Lower lobe of right lung (tissue), 2 donors: Measurements from ENCODE around the gene PRKCZ. TPM values are rescaled to one million over a fixed set of nuclear protein-coding genes. Genes with fewer than 3 reads are reported as not detected.

Source experiments
- ATAC-seq, 2 donors: fragments of 200-7000 bp; cut with Tn5 transposase; one replicate each; pipeline ENCODE4 v1.9.1; 2020 to 2022; ENCODE audit warnings: mild to moderate bottlenecking in 2 of 2, moderate library complexity in 2 of 2
- DNase-seq: peaks from one replicate; pipeline ENCODE4 v3.0.0-alpha.2; 2020
- H3K27ac ChIP-seq: fragments of 200-600 bp; one replicate; pipeline ENCODE4 v1.8.0; 2022
- H3K27me3 ChIP-seq: fragments of 200-600 bp; one replicate; pipeline ENCODE4 v1.8.0; 2022; ENCODE audit warnings: low read depth
- H3K36me3 ChIP-seq: fragments of 200-600 bp; one replicate; pipeline ENCODE4 v1.8.0; 2022; ENCODE audit warnings: mild to moderate bottlenecking
- H3K4me1 ChIP-seq: fragments of 200-600 bp; one replicate; pipeline ENCODE4 v1.8.0; 2022
- H3K4me3 ChIP-seq: fragments of 200-600 bp; one replicate; pipeline ENCODE4 v1.8.0; 2022; ENCODE audit warnings: mild to moderate bottlenecking
- H3K9me3 ChIP-seq: fragments of 200-600 bp; one replicate; pipeline ENCODE4 v1.8.0; 2022
- intact Hi-C: fragments of 100-400 bp; cut with DNase I; formaldehyde crosslinking; loops from one replicate; pipeline ENCODE4 v1.11.0; 2022
- total RNA-seq: library from RNA; stranded (reverse); fragmentation: NEBNext Ultra II Directional; extraction: Animal tissue kit (Norgen Biotek cat#: 25700); gene quantifications from one replicate; pipeline ENCODE4 v1.2.1, GENCODE V29; 2021
- TF ChIP-seq, protein P1 (sequence below): fragments of 200-600 bp; IDR thresholded peaks from one replicate; pipeline ENCODE4 v1.8.0; 2022; ENCODE audit warnings: antibody characterized with exemption, mild to moderate bottlenecking
- donor health status: DM: no; HTN: yes; CAD: no; lungs with severe emphysema.

PRKCZ gene
- total RNA-seq, 1 donor from 2014 or later, result 97.6 TPM

DNA sequence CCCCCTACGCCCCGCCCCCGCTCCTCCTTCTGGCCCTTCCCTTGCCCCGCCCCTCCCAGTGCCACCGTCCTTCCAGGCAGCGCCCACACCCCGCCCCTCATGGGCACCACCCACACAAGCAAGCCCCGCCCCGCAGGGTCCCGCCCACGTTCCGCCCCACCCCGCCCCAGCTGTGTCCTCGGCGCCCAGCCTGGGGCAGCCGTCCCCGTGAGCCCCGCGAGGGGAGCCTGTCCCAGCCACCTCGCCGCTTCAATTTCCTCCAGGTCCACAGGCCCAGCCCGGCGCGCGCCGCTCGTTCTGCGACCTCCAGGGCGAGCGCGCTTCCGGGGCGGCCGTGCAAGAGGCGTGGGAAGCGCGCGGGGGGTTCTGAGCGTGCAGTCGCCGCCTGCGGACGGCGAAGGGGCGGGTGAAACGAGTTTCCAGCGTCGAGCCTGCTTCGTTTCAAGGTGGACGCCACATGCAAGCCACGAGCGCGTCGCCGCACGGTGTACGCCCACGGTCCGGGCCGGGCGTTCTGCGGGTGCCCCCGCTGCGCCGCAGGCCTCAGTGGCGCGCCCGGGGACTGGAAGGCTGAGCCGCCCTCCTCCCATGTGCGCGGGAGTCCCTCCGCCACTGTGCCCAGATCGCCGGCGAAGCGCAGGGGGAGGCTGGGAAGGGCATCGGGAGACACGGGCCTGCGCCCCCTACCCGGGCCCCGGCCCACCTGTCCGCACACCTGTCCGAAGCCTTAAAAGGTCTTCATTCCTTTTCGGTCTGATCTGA lies 155.2 kb downstream of the PRKCZ start:
- TF ChIP-seq, protein P1, sequence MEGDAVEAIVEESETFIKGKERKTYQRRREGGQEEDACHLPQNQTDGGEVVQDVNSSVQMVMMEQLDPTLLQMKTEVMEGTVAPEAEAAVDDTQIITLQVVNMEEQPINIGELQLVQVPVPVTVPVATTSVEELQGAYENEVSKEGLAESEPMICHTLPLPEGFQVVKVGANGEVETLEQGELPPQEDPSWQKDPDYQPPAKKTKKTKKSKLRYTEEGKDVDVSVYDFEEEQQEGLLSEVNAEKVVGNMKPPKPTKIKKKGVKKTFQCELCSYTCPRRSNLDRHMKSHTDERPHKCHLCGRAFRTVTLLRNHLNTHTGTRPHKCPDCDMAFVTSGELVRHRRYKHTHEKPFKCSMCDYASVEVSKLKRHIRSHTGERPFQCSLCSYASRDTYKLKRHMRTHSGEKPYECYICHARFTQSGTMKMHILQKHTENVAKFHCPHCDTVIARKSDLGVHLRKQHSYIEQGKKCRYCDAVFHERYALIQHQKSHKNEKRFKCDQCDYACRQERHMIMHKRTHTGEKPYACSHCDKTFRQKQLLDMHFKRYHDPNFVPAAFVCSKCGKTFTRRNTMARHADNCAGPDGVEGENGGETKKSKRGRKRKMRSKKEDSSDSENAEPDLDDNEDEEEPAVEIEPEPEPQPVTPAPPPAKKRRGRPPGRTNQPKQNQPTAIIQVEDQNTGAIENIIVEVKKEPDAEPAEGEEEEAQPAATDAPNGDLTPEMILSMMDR, result peak; percentile 11
- peaks cover 73% of the 10 kb centered on the region for H3K4me1 ChIP-seq
- peak; percentile 97 for DNase-seq
- intact Hi-C loops, result no loop called here
- peak overlapping the region; percentile 85 for H3K27ac ChIP-seq
- no peaks in the 10 kb centered on the region for H3K36me3 ChIP-seq
- ATAC-seq, result peak; percentile 84 to 93
- H3K4me3 ChIP-seq, result peak overlapping the region; percentile 57
- H3K27me3 ChIP-seq, result no peaks in the 10 kb centered on the region
- H3K9me3 ChIP-seq, result no peaks in the 10 kb centered on the region

DNA sequence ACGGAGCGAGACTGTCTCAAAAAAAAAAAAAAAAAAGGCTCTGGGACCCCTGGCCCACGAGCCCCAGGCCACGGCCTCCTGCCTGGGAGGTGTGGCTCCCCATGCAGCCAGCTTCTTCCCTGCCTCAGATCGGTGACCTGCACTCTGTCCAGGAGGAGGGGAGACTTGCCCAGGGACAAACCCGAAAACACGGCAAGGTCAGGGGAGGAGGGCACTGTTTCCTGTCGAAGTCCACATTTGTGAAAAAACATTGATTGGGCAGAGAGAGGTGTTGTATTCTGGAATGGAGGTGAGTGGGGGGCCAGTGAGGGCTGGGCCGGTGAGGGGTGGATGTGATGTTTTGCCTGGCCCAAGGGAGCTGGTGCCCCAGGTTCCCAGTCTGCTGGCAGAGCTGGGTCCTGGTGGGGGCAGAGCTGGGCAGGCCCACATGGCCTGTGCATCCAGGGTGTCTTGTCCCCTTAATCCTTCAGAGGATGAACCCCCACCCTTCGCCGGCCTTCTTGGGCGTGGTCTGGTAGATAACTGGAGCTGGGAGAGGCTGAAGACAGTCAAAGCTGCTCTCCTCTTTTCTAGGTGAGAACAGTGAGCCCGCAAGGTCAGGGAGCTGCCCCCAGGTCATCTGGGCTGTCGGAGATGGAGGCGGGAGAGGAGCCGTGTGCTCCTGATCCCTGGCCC lies 156.7 kb downstream of the PRKCZ start:
- no peak for DNase-seq
- TF ChIP-seq, protein P1, result no peak
- intact Hi-C loops, result no loop called here
- Histone ChIP-seq H3K4me1 (peaks cover 66% of the 10 kb centered on the region), H3K27ac (peak overlapping the region; percentile 84), H3K9me3 (no peaks in the 10 kb centered on the region), H3K27me3 (no peaks in the 10 kb centered on the region), H3K4me3 (peak overlapping the region; percentile 22), H3K36me3 (no peaks in the 10 kb centered on the region)
- no peak for ATAC-seq

DNA sequence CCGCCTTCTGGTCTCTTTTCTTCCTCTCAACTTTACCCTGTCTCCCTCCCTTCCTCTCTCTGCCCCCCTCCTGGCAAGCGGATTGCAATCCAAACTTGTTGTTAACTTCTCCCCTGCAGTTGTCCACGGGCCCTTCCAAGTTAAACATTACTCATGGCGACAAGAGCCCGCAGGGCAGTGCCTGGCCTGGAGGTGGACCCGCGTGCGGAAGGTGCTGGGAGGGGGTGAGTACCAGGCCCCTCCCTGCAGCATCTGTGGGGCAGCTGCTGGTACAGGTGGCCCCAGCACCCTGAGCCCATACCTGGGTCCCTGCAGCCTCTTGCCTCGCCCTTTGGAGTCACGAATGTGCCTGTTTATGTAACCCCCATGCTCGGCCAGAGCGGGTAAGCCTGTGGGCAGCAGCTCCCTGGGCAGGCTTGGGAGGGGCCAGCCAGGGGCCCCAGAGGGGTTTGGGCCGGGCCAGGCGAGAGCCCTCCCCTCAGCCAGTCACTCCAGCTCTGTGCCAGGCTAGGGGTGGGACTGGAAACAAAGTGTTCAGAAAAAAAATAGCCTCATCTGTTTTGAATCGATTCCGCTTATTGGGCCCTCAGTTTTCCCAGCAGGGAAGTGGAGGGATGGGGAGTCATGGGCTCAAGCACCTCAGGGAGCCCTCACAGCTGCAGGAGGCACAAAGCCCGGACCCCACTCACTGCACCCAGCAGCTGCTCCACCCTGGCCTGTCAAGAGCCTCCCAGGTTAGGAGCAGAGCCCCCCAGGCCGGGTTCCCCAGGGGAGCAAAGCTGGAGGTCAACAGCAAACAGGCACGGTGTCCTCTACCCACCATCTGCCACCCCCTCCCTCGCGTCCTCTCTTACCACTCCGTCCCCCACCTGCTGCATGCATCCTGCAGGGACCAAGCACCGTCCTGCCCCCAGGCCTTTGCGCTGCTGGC lies 158.4 kb downstream of the PRKCZ start:
- Histone ChIP-seq H3K4me1 (peaks cover 74% of the 10 kb centered on the region), H3K4me3 (peak overlapping the region; percentile 6), H3K9me3 (no peaks in the 10 kb centered on the region), H3K27ac (peak overlapping the region; percentile 84), H3K27me3 (no peaks in the 10 kb centered on the region), H3K36me3 (no peaks in the 10 kb centered on the region)
- intact Hi-C loops, result no loop called here
- TF ChIP-seq, protein P1, result no peak
- ATAC-seq (peak; percentile 47 to 63), DNase-seq (peak; percentile 86)

DNA sequence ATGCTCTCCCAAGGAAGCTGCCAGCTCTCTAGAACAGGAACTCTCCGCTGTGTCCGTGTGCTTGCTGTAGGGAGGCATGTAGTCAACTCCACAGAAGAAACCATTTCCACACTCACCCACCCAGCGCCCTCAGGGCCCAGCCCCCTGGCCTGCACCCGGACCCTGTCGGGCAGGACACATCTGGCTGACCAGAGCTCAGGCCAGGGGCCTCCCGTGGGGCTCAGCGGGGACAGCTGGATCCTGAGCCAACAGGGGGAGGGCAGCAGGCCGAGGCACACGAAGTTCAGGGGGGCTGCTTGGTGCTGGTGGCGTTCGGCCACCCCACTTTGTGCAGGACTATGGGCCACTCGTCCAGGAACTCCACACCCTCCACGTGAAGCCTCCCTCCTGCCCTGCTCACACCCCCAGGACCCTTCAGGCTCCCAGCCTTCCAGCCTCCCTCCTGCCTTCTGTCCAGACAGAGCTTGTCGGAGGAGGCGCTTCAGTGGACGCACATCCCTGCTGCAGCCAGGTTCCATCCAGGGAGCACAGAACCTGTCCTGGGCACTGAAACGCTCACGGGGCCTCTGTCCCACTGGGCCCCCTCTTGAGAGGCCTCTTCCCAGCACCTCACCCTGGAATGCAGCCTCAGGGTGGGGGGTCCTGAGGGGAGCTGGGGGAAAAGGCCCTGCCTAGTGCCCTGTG lies 159.3 kb downstream of the PRKCZ start:
- no peak for DNase-seq
- intact Hi-C loops, result no loop called here
- peak overlapping the region; percentile 84 for H3K27ac ChIP-seq

More for the DNA sequence above, 159.3 kb downstream of the PRKCZ start:
- H3K4me1 ChIP-seq, result peaks cover 74% of the 10 kb centered on the region
- no peak overlapping the region for H3K4me3 ChIP-seq
- no peaks in the 10 kb centered on the region for H3K36me3 ChIP-seq
- TF ChIP-seq, protein P1, result no peak
- no peaks in the 10 kb centered on the region for H3K9me3 ChIP-seq
- no peaks in the 10 kb centered on the region for H3K27me3 ChIP-seq
- ATAC-seq, result no peak
